Stimulated activated naive CD8-positive, alpha-beta T cell treated with anti-CD3 and anti-CD28 coated beads, Interleukin-15, amount 100 ng/mL, for 72 hours (primary cell): ENCODE data around the gene IER5L.

ENCODE experiments used
- ATAC-seq: fragments of 150-1000 bp; cut with Tn5 transposase; 2 replicates; pipeline ENCODE4 v1.10.0; 2021; ENCODE audit warnings: mild to moderate bottlenecking, moderate library complexity
- DNase-seq, 2 donors: peaks; one replicate each; pipeline ENCODE4 v3.0.0; 2021 to 2022
- H3K27ac Mint-ChIP-seq, 2 donors: one replicate each; pipeline ENCODE4 v1.8.0; 2022; ENCODE audit warnings: mild to moderate bottlenecking in 2 of 2, mixed read lengths in 2 of 2, moderate library complexity in 2 of 2
- H3K27me3 Mint-ChIP-seq: one replicate; pipeline ENCODE4 v1.8.0; 2022; ENCODE audit warnings: mixed read lengths
- H3K4me1 Mint-ChIP-seq: one replicate; pipeline ENCODE4 v1.8.0; 2022; ENCODE audit warnings: mild to moderate bottlenecking, mixed read lengths
- H3K4me3 Mint-ChIP-seq, 2 donors: one replicate each; pipeline ENCODE4 v1.8.0; 2022; ENCODE audit warnings: mild to moderate bottlenecking in 2 of 2, mixed read lengths in 2 of 2, moderate library complexity in 1 of 2
- H3K9me3 Mint-ChIP-seq, 2 donors: one replicate each; pipeline ENCODE4 v1.8.0; 2022; ENCODE audit warnings: mixed read lengths in 2 of 2

The IER5L gene

GRCh38 chr9:129177443-129177790 is 644 bp downstream of the IER5L start:
- Mint-ChIP-seq H3K9me3 (no peaks in the 10 kb centered on the region), H3K4me3 (peak overlapping the region in 1 of 2 donors; percentile 93), H3K27me3 (peaks cover 19% of the 10 kb centered on the region), H3K4me1 (peaks cover 12% of the 10 kb centered on the region), H3K27ac (peak overlapping the region in 1 of 2 donors; percentile 91)
- DNase-seq (no peak), ATAC-seq (peak; percentile 21)

GRCh38 chr9:129176701-129177442 is 1.2 kb downstream of the IER5L start:
- Mint-ChIP-seq H3K27me3 (peaks cover 24% of the 10 kb centered on the region), H3K9me3 (no peaks in the 10 kb centered on the region), H3K4me3 (peak overlapping the region; percentile 80 to 90), H3K27ac (peak overlapping the region in 1 of 2 donors; percentile 63), H3K4me1 (peaks cover 12% of the 10 kb centered on the region)
- DNase-seq (peak; percentile 47 to 56), ATAC-seq (no peak)

GRCh38 chr9:129175825-129176633 is 2.0 kb downstream of the IER5L start:
- peak overlapping the region; percentile 89 to 96 for H3K27ac Mint-ChIP-seq
- DNase-seq, result peak; percentile 84 to 86
- H3K9me3 Mint-ChIP-seq, result no peaks in the 10 kb centered on the region
- ATAC-seq, result peak; percentile 51
- peak overlapping the region; percentile 80 to 90 for H3K4me3 Mint-ChIP-seq
- peaks cover 12% of the 10 kb centered on the region for H3K4me1 Mint-ChIP-seq
- H3K27me3 Mint-ChIP-seq, result peaks cover 29% of the 10 kb centered on the region

GRCh38 chr9:129175515-129175824 is 2.6 kb downstream of the IER5L start:
- H3K9me3 Mint-ChIP-seq, result no peaks in the 10 kb centered on the region
- no peak for DNase-seq
- peaks cover 15% of the 10 kb centered on the region for H3K4me1 Mint-ChIP-seq
- ATAC-seq, result no peak
- H3K27me3 Mint-ChIP-seq, result peaks cover 29% of the 10 kb centered on the region
- peak overlapping the region; percentile 89 to 96 for H3K27ac Mint-ChIP-seq
- H3K4me3 Mint-ChIP-seq, result peak overlapping the region; percentile 80 to 90

GRCh38 chr9:129174724-129175514 is 3.1 kb downstream of the IER5L start:
- peak; percentile 48 to 57 for DNase-seq
- no peaks in the 10 kb centered on the region for H3K9me3 Mint-ChIP-seq

GRCh38 chr9:129174102-129174723 is 3.8 kb downstream of the IER5L start:
- Mint-ChIP-seq H3K4me1 (peaks cover 22% of the 10 kb centered on the region), H3K9me3 (no peaks in the 10 kb centered on the region), H3K27ac (peak overlapping the region; percentile 19 to 54), H3K4me3 (peak overlapping the region; percentile 84 to 90), H3K27me3 (peaks cover 29% of the 10 kb centered on the region)
- ATAC-seq (peak; percentile 13), DNase-seq (peak; percentile 76 to 80)

More at GRCh38 chr9:129174724-129175514, 3.1 kb downstream of the IER5L start:
- Mint-ChIP-seq H3K4me3 (peak overlapping the region; percentile 84 to 90), H3K27me3 (peaks cover 29% of the 10 kb centered on the region), H3K4me1 (peaks cover 21% of the 10 kb centered on the region), H3K27ac (peak overlapping the region; percentile 89 to 96)
- no peak for ATAC-seq

- Mint-ChIP-seq H3K4me1 (peaks cover 22% of the 10 kb centered on the region), H3K9me3 (no peaks in the 10 kb centered on the region), H3K4me3 (peak overlapping the region; percentile 50 to 51), H3K27me3 (peaks cover 23% of the 10 kb centered on the region), H3K27ac (no peak overlapping the region)
- ATAC-seq, result no peak
- no peak for DNase-seq
Observed at GRCh38 chr9:129173296-129174101, 4.6 kb downstream of the IER5L start.

- Mint-ChIP-seq H3K27ac (no peak overlapping the region), H3K4me3 (no peak overlapping the region), H3K4me1 (peaks cover 27% of the 10 kb centered on the region), H3K27me3 (peaks cover 23% of the 10 kb centered on the region), H3K9me3 (no peaks in the 10 kb centered on the region)
- ATAC-seq (no peak), DNase-seq (no peak)
Observed at GRCh38 chr9:129172816-129173215, 5.2 kb downstream of the IER5L start.

- no peak for DNase-seq
- Mint-ChIP-seq H3K9me3 (no peaks in the 10 kb centered on the region), H3K4me3 (no peak overlapping the region), H3K27me3 (peaks cover 23% of the 10 kb centered on the region), H3K27ac (no peak overlapping the region), H3K4me1 (peaks cover 34% of the 10 kb centered on the region)
- no peak for ATAC-seq
Observed at GRCh38 chr9:129171993-129172751, 5.9 kb downstream of the IER5L start.

- no peak for DNase-seq
- Mint-ChIP-seq H3K27me3 (peaks cover 23% of the 10 kb centered on the region), H3K27ac (no peak overlapping the region), H3K4me3 (no peak overlapping the region), H3K9me3 (no peaks in the 10 kb centered on the region), H3K4me1 (peaks cover 36% of the 10 kb centered on the region)
- ATAC-seq, result no peak
Observed at GRCh38 chr9:129170229-129170628, 7.8 kb downstream of the IER5L start.

- peak overlapping the region in 1 of 2 donors; percentile 40 for H3K27ac Mint-ChIP-seq
- ATAC-seq, result peak; percentile 40
- no peaks in the 10 kb centered on the region for H3K9me3 Mint-ChIP-seq
- peaks cover 29% of the 10 kb centered on the region for H3K4me1 Mint-ChIP-seq
- peaks cover 5% of the 10 kb centered on the region for H3K27me3 Mint-ChIP-seq
- H3K4me3 Mint-ChIP-seq, result peak overlapping the region; percentile 47 to 82
- no peak for DNase-seq
Observed at GRCh38 chr9:129166623-129167557, 11.2 kb downstream of the IER5L start.

- Mint-ChIP-seq H3K4me1 (peaks cover 23% of the 10 kb centered on the region), H3K27me3 (no peaks in the 10 kb centered on the region), H3K9me3 (no peaks in the 10 kb centered on the region), H3K27ac (no peak overlapping the region), H3K4me3 (no peak overlapping the region)
- no peak for DNase-seq
- ATAC-seq, result no peak
Observed at GRCh38 chr9:129165198-129165597, 12.9 kb downstream of the IER5L start.

GRCh38 chr9:129164246-129164930 is 13.7 kb downstream of the IER5L start:
- Mint-ChIP-seq H3K9me3 (no peaks in the 10 kb centered on the region), H3K4me1 (peaks cover 19% of the 10 kb centered on the region), H3K27me3 (no peaks in the 10 kb centered on the region), H3K4me3 (no peak overlapping the region), H3K27ac (no peak overlapping the region)
- no peak for ATAC-seq
- no peak for DNase-seq
